OCI-M2 (cell line): ENCODE measurements around the gene MS4A10.
"Not testable (repeated sequence)": the region's sequence is repeated elsewhere in the genome, so short reads cannot be mapped to it uniquely, and the experiment has no call there.

Experiments
- DNase-seq: peaks from one replicate; lab custom pipeline; 2025; ENCODE audit not compliant: unreplicated experiment; lab: John Stamatoyannopoulos, UW

The MS4A10 gene

DNA sequence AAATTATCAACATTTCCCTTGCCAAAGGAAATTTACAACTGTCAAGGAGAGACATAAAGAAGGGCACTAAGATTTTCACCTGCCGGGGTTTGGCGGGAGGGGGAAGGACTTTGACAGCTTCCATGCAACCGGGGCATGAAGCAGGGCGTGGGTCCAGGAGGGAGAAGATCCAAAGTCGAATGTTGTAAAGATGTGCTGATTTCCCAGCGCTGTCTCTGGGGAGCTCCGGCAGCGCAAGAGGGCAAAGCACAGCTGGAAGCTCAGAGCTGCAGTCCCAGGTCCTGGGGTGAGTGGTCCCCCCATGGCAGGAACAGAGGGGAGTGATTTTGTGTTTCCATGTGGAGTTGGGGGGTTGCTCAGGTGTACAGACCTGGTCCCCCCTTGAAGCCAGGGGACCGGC lies at the start of gene MS4A10:
Gene MS4A10, plus strand, starts transcription at position 198 of the 400 bp plus-strand sequence. CDS start 5,003 bp downstream, outside the sequence.
- no peak for DNase-seq

DNA sequence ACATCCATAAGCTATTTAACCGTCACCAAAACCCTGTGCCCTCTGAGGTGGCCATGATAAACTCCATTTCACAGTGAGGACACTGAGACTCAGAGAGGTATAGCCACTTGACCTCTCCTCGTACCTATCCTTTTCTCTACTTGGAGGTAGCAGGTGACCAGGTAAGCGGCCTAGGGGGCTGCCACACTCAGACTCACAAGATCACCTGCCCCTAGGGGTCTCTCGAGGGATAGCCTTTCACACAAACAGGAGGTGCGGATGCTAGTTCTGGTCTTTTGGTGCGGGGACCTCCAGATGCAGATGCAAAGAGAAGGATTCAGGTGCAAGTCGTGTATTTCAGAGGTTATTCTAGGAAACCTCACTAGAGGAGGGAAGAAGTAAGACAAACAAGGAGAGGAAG lies 46.0 kb upstream of the MS4A10 start:
- DNase-seq, result no peak

DNA sequence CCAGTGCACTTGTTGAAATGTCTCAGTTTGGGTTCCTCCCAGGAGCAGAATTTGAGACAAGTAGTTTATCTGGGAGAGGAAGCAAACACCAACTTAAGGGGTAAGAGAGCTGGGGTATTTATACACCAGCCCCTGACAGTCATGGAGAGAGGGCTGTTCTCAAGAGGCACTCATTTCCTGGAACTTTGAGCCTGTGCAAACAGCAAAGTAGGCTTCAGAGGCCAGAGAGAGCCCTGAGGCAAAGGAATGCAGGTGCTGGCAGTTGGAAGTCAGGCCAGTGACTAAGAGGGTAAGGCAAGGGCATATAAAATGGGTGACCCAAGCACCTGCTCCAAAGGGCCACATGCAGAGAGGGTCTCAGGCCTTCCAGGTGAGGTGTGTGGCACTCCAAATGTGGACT lies 44.6 kb upstream of the MS4A10 start:
- DNase-seq, result no peak

DNA sequence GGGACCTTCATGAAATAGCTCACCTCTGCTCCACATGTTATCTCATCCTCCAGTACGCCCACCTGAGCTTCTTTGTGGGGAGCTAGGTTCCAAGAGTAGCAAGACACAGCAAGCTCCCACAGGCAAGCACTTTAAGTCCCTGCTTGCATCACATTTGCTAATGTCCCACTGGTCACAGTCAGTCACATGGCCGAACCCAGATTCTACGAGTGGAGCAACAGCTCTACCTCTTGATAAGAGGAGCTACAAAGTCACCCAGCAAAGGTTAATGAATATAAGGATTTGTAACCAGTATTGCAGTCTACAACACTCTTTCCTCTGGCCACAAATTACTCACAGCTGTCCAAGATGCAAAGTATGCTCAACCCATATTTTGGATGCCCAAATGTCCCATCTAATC lies 43.7 kb upstream of the MS4A10 start:
- no peak for DNase-seq

DNA sequence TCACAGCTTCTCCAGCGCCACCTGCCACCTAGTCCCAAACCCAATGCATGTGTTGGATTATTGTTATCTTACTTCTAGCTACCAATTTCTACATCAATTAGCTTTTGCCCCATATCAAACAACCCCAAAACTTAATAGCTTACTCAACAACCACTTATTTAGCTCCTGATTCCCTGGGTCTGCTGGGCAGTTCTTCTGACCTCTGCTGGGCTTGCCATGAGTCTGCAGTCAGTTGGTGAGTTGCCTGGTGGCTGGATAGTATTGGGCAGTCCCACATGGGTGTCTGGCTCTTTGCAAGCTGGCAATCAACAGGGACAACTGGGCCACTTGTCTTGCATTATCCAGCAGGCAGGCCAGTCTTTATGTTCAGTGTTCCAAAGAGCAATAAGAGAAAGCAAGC lies 42.1 kb upstream of the MS4A10 start:
- DNase-seq, result no peak

DNA sequence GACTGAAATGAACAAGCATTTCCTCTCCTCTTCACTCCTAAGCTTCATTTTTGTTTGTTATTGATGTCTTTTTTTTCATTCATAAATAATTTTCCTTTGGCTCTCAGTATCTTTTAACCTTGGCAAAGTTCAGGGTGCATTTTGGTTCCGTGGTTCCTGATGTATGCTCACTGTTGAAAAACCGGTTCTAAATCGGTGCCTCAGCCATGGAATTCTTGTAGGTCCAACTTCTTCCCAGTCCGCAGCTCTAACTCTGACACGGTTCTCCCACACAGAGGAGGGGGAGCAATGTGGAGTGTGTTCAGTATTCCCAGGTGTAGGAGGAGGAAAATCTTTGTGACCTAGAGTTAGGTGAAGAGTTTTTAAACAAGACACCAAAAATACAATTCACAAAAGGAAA lies 41.0 kb upstream of the MS4A10 start:
- no peak for DNase-seq

DNA sequence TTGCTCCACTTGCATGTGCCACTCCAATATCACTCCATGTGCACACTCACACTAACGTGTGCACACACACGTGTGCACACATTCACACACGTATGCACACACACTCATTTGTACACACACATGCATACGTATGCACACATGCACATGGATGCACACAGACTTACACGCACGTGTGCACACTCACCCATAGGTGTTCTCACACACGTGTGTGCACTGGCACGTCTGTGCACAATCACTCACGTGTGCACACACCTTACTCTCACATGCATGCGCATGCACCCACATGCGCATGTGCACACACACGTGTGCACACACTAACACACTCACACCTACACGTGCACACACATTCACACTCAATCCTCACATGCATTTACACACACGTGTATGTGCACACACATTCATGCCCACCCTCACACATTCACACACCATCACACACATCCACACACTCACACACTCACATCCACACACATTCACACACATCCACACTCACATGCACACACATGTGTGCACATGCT lies 37.7 kb upstream of the MS4A10 start:
- no peak for DNase-seq

DNA sequence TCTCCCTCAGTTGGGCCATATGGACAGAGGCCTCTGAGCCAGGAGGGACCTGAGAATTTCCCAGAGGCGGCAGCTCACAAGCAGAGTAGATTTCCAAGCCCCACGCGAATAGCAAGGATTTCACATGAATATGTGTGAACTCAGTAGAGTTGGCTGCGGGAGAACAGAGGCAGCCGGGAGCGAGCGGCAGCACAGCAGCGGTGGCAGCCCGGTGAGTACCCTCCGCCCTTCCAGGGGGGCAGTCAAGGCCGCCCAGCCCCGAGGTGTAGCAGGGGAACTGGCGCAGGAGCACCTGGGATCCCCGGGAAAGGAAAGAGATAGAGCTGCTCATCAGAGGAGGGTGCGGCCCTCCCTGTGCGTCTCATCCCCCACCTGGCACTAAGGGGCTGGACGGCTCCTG lies 36.9 kb upstream of the MS4A10 start:
- DNase-seq, result no peak

DNA sequence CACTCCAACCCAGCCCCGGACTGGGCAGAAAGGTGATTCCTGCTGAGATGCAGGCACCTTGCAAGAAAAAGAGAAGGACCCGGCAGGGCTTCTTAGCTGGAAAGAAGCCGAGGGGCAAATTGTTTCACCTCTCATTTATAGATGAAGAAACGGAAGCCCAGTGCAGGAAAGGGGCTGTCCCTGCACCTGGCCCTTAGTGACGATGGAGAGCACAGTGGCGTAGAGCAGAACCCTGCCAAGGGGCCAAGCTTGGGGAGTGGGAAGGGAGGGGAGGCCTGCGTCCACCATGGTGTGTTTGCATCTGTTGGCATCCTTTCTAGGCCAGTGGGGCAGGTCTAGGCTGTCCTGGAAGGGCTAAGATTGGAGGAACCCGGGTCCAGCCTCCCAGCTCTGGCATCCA lies 36.3 kb upstream of the MS4A10 start:
- DNase-seq, result no peak

DNA sequence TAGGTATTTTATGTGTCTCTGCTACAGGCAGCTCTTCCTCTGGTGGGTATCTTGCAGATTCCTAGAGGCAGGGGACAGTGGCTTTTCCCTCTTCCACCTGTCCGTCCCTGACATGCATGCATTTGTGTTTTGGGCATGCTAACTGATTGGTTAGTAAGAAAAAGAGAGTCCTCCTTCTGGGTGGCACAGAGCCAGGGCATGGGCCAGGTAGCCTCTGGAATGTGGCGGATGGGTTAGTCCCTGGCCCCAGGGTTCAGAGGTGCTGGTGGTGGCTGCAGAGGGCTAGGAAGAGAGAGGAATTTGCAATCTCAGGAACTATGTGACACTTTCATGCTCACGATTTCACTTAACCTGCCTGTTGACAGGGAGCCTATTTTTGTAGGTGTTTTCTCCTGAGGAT lies 34.2 kb upstream of the MS4A10 start:
- no peak for DNase-seq

DNA sequence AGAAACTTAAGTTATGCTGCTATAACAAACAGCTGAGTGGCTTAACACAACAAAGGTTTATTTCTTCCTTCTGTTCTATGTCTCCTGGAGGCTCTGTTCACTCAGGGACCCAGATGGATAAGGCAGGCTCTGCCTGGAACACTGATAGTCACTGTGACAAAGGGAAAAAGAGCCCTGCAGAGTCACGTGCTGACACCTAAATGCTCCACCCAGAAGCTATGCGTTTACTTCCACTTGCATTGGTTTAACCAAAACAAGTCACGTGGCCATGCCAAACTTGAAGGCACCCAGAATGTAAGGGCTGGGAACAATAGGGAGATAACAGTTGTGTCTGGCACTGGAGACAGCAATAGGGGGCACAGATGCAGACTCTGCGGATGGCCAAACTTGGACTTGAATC lies 31.8 kb upstream of the MS4A10 start:
- no peak for DNase-seq

DNA sequence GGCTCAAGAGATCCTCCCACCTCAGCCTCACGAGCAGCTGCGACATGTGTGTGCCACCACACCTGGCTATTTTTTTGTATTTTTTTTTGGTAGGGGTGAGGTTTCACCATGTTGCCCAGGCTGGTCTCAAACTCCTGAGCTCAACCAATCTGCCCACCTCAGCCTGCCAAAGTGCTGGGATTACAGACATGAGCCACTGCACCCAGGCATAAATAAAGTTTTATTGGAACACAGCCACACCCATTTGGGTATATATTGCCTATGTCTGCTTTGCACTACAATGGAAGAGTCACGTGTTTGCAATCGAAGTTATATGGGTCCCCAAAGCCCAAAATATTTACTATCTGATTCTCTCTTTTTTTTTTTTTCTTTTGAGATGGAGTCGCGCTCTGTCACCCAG lies 30.2 kb upstream of the MS4A10 start:
- DNase-seq, result no peak

DNA sequence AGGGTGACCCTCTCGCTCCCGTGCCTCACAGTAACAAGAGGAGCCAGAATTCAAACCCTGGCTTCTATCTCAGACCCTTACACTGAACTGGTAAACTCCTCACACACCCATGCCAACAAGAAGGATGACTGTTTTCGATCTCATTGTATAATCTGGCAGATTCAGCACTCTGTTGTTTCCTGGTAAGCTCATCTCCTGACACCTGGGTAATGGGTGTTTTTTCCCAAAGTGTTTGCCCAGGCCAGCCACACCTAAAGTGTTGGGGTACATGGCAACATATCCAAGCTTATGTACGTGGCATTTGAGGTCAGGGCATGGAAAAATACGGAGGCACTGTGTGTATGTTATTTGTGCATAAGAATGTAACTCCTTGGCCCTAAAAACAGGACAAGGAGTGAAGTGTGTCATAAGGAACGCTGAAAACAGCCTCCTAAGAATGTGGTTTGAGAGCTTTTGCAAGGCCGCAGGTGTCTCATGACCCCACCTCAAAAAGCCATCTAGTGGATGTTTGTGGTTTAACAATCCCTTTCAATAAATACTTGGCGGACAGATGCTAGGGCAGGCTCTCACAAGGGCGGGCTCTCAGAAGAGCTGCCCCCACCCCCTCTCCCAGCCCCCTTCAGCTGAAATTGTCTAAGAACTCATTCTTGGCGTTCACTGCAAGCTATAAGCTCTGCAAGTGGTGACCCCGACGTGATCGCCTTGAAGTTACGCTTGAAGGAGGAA lies 28.7 kb upstream of the MS4A10 start, which contains the start of gene MS4A15:
Gene MS4A15, plus strand, starts transcription at position 561 of the 726 bp plus-strand sequence. CDS start 6,867 bp downstream, outside the sequence.
- no peak for DNase-seq

DNA sequence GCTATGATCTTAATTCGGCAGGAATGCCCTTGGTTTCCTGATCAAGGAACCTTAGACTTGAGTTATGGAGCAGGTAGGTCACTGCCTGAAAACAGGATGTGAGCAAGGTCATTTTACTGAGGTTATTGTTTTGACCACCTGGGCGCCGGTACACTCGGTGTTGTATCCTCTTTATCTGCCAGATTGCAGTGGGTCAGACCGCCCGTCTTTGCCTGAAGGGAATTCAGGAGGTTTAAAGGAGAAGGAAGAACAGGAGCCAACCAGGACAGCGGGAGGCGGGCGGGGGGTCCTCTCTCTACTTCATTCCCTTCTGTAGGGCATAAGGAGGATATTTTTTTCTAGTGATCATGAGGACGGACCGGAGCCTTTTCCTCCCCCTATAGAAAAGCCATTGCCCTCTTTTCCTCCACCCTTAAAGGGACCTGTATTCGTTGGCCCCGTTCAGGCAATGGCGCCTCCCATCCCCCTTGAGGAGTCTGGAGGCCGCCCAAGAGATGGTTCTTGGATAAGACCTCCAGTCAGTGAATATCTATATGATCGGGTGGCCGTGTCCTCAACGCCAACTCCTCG lies 27.8 kb upstream of the MS4A10 start:
- DNase-seq, result no peak

DNA sequence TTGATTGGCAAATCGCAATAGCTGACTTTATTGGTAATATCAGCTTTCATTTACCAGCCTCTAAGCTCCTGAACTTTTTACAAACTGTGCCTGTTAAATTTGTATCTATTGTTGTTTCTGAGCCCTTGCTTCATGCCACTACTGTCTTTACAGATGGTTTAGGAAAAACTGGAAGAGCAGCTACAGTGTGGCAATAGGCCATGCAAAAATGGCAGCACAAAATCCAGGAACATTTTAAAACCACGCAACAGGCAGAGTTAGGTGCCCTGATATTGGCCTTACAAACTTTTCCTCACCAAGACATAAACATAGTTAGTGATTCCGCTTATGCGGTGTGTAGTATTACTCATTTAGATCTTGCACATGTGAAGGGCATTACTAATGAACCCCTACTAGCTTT lies 26.5 kb upstream of the MS4A10 start:
- not testable (repeated sequence) for DNase-seq

DNA sequence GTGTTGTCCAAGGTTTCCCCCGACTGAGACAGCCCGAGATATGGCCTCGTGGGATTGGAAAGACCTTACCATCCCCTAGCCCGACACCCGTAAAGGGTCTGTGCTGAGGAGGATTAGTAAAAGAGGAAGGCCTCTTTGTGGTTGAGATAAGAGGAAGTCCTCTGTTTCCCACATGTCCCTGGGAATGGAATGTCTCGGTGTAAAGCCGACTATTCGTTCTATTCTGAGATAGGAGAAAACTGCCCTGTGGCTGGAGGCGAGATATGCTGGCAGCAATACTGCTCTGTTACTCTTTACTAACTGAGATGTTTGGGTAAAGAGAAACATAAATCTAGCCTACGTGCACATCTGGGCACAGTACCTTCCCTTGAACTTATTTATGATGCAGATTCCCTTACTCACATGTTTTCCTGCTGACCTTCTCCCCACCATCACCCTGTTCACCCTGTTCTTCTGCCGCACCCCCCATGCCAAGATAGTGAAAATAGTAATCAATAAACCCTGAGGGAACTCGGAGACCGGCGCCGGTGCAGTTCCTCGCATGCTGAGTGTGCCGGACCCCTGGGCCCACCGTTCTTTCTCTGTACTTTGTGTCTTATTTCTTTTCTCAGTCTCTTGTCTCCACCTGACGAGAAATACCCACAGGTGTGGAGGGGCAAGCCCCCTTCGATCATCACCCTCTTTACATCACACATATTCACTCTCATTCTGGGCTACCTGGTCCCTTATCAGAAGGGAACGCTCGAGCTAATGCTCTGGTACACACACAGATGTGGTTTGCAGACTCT lies 25.5 kb upstream of the MS4A10 start:
- DNase-seq, result not testable (repeated sequence)

DNA sequence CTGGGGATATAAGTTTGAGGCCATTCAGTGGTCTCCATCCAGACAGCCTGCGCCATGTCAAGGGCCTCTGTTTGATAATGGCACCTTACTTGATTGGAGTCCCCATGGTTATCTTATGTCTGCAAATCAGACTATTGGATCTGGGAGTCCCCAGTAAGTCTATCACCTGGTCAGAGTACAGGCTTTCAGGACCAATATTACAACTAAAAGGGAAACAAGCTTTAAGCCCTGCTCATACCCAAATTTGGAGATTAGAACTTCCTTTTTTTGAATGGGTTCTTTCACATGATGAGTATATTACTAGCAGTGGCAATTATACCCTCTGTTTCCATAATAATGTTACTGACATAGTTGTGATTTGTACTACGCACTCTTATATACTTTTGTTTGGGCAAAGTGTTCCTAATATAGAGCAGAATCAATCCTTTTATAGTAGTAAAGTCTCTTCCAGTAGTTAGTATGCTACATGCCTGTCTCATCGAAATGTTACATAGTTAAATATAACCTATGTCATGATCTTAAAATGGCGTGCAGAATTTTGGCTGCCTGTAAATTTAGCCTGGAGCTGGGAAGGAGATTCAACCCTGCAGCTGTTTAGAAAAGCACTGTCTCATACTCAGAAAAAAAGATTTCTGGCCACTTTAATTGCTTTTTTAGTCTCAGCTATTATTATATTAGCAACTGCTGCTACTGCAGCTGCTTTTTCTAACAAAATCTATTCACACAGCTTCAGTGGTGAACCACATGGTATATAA lies 23.5 kb upstream of the MS4A10 start:
- DNase-seq, result no peak

DNA sequence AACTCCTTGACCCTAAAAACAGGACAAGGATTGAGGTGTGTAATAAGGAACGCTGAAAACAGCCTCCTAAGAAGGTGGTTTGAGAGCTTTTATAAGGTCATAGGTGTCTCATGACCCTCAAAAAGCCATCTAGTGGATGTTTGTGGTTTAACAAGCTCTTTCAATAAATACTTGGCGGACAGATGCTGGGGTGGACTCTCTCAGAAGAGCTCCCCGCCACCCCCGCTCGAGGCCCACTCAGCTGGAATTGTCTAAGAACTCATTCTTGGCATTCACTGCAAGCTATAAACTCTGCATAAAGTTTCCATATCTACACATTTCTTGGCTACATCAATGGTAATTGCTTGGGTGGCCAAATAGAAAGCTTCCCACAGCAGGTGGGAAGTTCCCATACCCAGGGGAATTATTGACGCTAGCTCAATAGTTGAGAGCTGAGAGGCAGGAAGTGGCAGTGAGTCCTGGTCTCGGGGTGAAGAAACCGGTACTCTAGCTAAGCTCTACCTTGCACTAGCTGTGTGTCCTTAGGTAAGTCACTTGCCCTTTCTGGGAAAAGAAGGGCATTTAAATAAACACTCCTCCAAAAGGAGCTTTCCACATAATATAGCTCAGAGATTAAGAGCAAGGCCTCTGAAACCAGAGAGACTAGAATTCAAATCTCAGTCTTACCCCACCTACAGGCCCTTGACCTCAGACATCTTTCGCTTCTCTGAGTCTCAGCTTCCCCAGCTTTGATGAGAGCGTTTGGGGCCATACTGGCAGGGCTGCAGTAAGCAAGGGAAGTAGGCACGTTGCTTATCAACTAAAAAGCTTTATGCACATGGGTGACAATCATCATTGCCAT lies 22.1 kb upstream of the MS4A10 start:
- no peak for DNase-seq

DNA sequence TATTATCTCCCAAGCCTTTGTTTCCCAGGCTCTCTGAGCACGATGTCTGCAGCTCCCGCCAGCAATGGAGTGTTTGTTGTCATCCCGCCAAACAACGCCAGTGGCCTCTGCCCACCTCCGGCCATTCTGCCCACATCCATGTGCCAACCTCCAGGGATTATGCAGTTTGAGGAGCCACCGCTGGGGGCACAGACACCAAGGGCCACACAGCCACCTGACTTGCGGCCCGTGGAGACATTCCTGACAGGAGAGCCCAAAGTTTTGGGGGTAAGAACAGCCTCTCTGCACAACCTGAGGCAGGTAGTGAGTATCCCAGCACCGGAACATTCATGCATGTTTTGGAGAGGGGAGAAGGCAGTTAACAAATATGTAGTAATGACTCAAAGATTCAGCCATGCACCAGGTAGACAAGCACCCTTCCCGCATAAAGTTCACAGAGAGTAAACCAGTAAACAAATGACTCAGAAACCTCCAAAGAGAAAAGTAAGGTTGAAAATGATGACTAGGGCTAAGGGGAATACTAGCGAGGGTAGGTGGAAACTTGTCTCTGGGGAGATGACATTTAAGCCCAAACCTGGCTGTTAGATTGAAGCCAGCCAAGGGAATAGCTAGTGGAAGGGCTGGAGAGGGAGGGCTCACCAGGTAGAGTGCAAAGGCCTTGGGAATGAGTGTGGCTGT lies 21.3 kb upstream of the MS4A10 start:
- no peak for DNase-seq

DNA sequence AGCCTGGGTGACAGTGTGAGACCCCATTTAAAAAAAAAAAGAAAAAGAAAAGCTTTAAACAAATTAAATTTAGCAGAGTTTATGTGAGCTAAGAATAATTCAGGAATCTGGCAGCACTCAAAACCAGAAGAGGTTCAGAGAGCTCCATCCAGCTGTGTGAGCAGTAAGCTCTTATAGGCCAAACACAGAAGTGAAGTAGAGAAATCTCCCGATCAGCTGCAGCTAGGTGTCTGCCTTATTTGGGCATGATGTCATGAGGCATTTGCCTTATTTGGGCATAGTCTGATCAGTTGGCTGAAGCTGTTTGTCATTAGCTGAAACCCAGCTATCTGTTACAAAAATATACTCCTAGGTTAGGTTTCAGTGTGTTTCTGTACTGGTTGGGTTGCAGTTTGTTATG lies 20.3 kb upstream of the MS4A10 start:
- DNase-seq, result no peak
